Kidney (tissue), 14 donors: ENCODE results near the gene OSBPL10. TPM values are rescaled to one million over a fixed set of nuclear protein-coding genes. Genes with fewer than 3 reads are reported as not detected.

ENCODE experiments used
- DNase-seq, 5 donors: peaks; one replicate each; pipeline ENCODE4 v3.0.0-alpha.2; 2013 to 2020
- FAIRE-seq: peaks from 2 replicates; lab custom pipeline; 2012; peaks lifted over from hg19 to GRCh38; lab: Jason Lieb, UNC
- H3K27ac ChIP-seq, 2 donors: one replicate each; pipeline ENCODE4 v1.7.0; 2013; ENCODE audit warnings: low read depth in 2 of 2, low read length in 2 of 2, inconsistent platforms in 1 of 2
- H3K27me3 ChIP-seq: one replicate; pipeline ENCODE4 v1.7.1; 2013; ENCODE audit warnings: low read length, inconsistent platforms; ENCODE audit not compliant: control insufficient read depth, insufficient read depth
- H3K36me3 ChIP-seq, 3 donors: one replicate each; pipeline versions ENCODE4 v1.7.0 to v1.7.1; 2013; ENCODE audit warnings: low read length in 3 of 3, control low read depth in 1 of 3, inconsistent platforms in 1 of 3; ENCODE audit not compliant: insufficient read depth in 3 of 3, control insufficient read depth in 2 of 3
- H3K4me1 ChIP-seq, 3 donors: one replicate each; pipeline versions ENCODE4 v1.7.0 to v1.7.1; 2013; ENCODE audit warnings: low read length in 3 of 3, inconsistent platforms in 1 of 3, low read depth in 1 of 3; ENCODE audit not compliant: control insufficient read depth in 2 of 3, insufficient read depth in 2 of 3
- H3K4me3 ChIP-seq, 3 donors: one replicate each; pipeline versions ENCODE4 v1.7.0 to v1.8.1; 2013; ENCODE audit warnings: low read length in 3 of 3, control low read depth in 1 of 3, inconsistent platforms in 1 of 3
- H3K9ac ChIP-seq, 3 donors: one replicate each; pipeline versions ENCODE4 v1.7.0 to v1.7.1; 2013; ENCODE audit warnings: low read length in 3 of 3, control low read depth in 1 of 3, inconsistent platforms in 1 of 3
- H3K9me3 ChIP-seq, 3 donors: one replicate each; pipeline versions ENCODE4 v1.7.0 to v1.7.1; 2013; ENCODE audit warnings: low read length in 3 of 3, control low read depth in 1 of 3, inconsistent platforms in 1 of 3; ENCODE audit not compliant: control insufficient read depth in 2 of 3, insufficient read depth in 1 of 3
- intact Hi-C: fragments of 100-400 bp; cut with DNase I; formaldehyde crosslinking; loops from one replicate; pipeline ENCODE4 v1.11.1; 2022
- polyA plus RNA-seq: library from polyadenylated mRNA; stranded (reverse); fragments of 350-450 nt; fragmentation: Illumina TruSeq; extraction: RNeasy Lipid Tissue Mini Kit (QIAGEN cat#74804); gene quantifications from one replicate; pipeline ENCODE4 v1.2.3, GENCODE V29; 2014; ENCODE audit warnings: low read depth, low replicate concordance; ENCODE audit not compliant: insufficient read depth
- total RNA-seq: library from RNA; stranded (reverse); fragmentation: NEBNext Ultra II Directional; extraction: Animal tissue kit (Norgen Biotek cat#: 25700); gene quantifications from one replicate; pipeline ENCODE4 v1.2.1, GENCODE V29; 2021
- TF ChIP-seq, protein P1 (sequence below): IDR thresholded peaks from 3 replicates; pipeline ENCODE4 v1.5.1; 2012; ENCODE audit warnings: mild to moderate bottlenecking, moderate library complexity, borderline replicate concordance; ENCODE audit not compliant: insufficient read depth; ENCODE audit errors: extremely low read depth
- donor health status: control.
- donor health status: control.
- donor health status: control.
- donor health status: control.
- donor health status: control.
- donor health status: DM: yes; HTN: yes; CAD: no.
- donor health status: Normal renal cell carcinoma (clear cell type).

The OSBPL10 gene
- total and polyA plus RNA-seq, 2 donors from 2014 or later, result 11.8 to 89.3 TPM

DNA sequence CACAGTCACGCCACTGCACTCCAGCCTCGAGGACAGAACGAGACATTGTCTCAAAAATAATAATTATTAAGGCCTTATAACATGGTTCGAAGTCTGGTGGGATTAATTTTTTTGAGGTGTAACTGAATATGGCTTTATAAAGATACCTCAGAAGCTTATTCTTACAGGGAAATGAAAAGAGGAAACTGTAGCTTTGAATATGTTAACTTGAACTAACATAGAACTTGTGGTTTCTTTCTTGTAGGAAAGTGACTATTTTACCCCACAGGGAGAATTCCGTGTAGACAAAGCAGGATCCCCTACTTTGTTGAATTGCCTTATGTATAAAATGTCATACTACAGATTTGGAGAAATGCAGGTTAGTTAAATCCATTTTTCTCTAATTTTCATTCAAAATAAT, 352.0 kb downstream of the OSBPL10 start:
- intact Hi-C loops, result no loop called here
- peaks cover 3 to 24% (median 7%) of the 10 kb centered on the region in 3 donors for H3K36me3 ChIP-seq

GRCh38 chr3:31625358-31625757, 355.7 kb downstream of the OSBPL10 start:
- peaks cover 3 to 31% (median 7%) of the 10 kb centered on the region in 3 donors for H3K36me3 ChIP-seq

More for the DNA sequence above, 352.0 kb downstream of the OSBPL10 start:
- DNase-seq, result no peak
- H3K4me3 ChIP-seq, result no peak overlapping the region
- no peaks in the 10 kb centered on the region for H3K4me1 ChIP-seq
- TF ChIP-seq, protein P1, sequence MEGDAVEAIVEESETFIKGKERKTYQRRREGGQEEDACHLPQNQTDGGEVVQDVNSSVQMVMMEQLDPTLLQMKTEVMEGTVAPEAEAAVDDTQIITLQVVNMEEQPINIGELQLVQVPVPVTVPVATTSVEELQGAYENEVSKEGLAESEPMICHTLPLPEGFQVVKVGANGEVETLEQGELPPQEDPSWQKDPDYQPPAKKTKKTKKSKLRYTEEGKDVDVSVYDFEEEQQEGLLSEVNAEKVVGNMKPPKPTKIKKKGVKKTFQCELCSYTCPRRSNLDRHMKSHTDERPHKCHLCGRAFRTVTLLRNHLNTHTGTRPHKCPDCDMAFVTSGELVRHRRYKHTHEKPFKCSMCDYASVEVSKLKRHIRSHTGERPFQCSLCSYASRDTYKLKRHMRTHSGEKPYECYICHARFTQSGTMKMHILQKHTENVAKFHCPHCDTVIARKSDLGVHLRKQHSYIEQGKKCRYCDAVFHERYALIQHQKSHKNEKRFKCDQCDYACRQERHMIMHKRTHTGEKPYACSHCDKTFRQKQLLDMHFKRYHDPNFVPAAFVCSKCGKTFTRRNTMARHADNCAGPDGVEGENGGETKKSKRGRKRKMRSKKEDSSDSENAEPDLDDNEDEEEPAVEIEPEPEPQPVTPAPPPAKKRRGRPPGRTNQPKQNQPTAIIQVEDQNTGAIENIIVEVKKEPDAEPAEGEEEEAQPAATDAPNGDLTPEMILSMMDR, result no peak
- H3K9me3 ChIP-seq, result no peaks in the 10 kb centered on the region
- H3K27ac ChIP-seq, result no peak overlapping the region
- H3K9ac ChIP-seq, result no peak overlapping the region
- no peaks in the 10 kb centered on the region for H3K27me3 ChIP-seq
- no peak for FAIRE-seq

GRCh38 chr3:31624083-31624709, 356.9 kb downstream of the OSBPL10 start:
- Histone ChIP-seq H3K9ac (no peak overlapping the region), H3K27me3 (no peaks in the 10 kb centered on the region), H3K4me3 (no peak overlapping the region), H3K4me1 (no peaks in the 10 kb centered on the region), H3K36me3 (peaks cover 3 to 31% (median 7%) of the 10 kb centered on the region in 3 donors), H3K27ac (no peak overlapping the region), H3K9me3 (no peaks in the 10 kb centered on the region)
- TF ChIP-seq, protein P1, result no peak
- intact Hi-C loops, result no loop called here
- no peak for DNase-seq
- FAIRE-seq, result no peak

More at GRCh38 chr3:31625358-31625757, 355.7 kb downstream of the OSBPL10 start:
- Histone ChIP-seq H3K27me3 (no peaks in the 10 kb centered on the region), H3K4me1 (no peaks in the 10 kb centered on the region), H3K9me3 (no peaks in the 10 kb centered on the region), H3K27ac (no peak overlapping the region), H3K9ac (no peak overlapping the region), H3K4me3 (no peak overlapping the region)
- intact Hi-C loops, result no loop called here
- FAIRE-seq (no peak), DNase-seq (no peak)
- TF ChIP-seq, protein P1, result no peak
